ENCODE data around the gene OTP. TPM values are rescaled to one million over a fixed set of nuclear protein-coding genes. Genes with fewer than 3 reads are reported as not detected.
"Not testable (repeated sequence)": the region's sequence is repeated elsewhere in the genome, so short reads cannot be mapped to it uniquely, and the experiment has no call there.

The OTP gene
- total RNA-seq, 4 donors from 2014 or later: not detected

- WGBS, 2 donors: 61 to 63% methylated on average over 1 of the region's 1 CpG
- intact Hi-C loops (cut with DNase I; ENCODE audit: low total_unique reads): no loop called here
- DNase-seq (ENCODE audit: low spot score in 2 of 2): no peak
- H3K4me3 ChIP-seq (ENCODE audit: low read depth, poor library complexity, severe bottlenecking): no peak overlapping the region
- TF ChIP-seq POLR2A (IDR thresholded peaks at IDR 0.05): no peak
- no peak for TF ChIP-seq CTCF (IDR thresholded peaks at IDR 0.05)
These were observed 31.2 kb downstream of the OTP start for GRCh38 chr5:77607324-77607723.

DNA sequence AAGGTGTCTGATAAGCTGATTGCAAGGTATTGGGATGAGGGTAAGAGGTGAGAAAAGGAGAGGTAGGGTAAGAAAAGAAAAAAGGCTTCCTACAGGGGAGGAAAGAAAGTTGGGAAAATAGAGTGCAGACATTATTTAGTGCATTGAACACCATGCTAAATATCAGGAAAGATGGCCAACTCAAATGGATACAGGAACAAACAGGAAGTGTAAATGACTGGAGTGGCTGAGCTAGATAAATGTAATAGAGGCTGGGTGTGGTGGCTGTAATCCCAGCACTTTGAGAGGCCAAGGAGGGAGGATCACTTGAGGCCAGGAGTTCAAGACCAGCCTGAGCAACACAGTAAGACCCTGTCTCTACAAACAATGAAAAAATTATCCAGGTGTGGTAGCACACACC, 32.2 kb downstream of the OTP start:
- intact Hi-C loops (cut with DNase I; ENCODE audit: low total_unique reads): no loop called here
- no peak for DNase-seq (ENCODE audit: low spot score in 2 of 2)
- H3K4me3 ChIP-seq (ENCODE audit: low read depth, poor library complexity, severe bottlenecking): no peak overlapping the region
- TF ChIP-seq CTCF (IDR thresholded peaks at IDR 0.05) (no peak), POLR2A (IDR thresholded peaks at IDR 0.05) (no peak)

- TF ChIP-seq CTCF (IDR thresholded peaks at IDR 0.05): no peak
- TF ChIP-seq POLR2A (IDR thresholded peaks at IDR 0.05): no peak
- DNase-seq (ENCODE audit: low spot score in 2 of 2): no peak
- intact Hi-C loops (cut with DNase I; ENCODE audit: low total_unique reads): no loop called here
- WGBS, 2 donors: 93% methylated on average over 2 of the region's 2 CpGs
- no peak overlapping the region for H3K4me3 ChIP-seq (ENCODE audit: low read depth, poor library complexity, severe bottlenecking)
These were observed 38.8 kb downstream of the OTP start for GRCh38 chr5:77599679-77600078.

DNA sequence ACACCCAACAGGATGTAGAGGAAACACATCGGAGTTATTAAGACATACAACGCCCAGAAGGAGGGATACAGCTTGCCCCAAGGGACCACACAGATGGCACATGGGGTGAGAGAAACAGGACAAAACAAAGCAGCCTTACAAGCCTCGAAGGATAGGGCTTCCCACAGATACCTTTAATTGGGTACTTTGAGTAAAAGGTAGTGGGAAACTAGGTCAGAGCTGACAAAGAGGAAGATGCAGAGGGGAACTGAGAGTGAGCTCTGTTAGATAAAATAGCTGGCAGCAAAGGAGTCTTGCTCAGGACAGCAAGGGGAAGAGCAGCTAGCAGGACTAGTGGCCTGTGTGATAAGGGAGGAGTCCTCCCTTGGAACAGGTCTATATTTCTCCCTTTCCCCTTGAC, 48.2 kb downstream of the OTP start:
- intact Hi-C loops (cut with DNase I; ENCODE audit: low total_unique reads): no loop called here
- WGBS, 2 donors: 54% methylated on average over 3 of the region's 3 CpGs
- DNase-seq (ENCODE audit: low spot score in 2 of 2): no peak
- TF ChIP-seq CTCF (IDR thresholded peaks at IDR 0.05) (no peak), POLR2A (IDR thresholded peaks at IDR 0.05) (no peak)
- no peak overlapping the region for H3K4me3 ChIP-seq (ENCODE audit: low read depth, poor library complexity, severe bottlenecking)

- TF ChIP-seq CTCF (IDR thresholded peaks at IDR 0.05) (no peak), POLR2A (IDR thresholded peaks at IDR 0.05) (no peak)
- H3K4me3 ChIP-seq (ENCODE audit: low read depth, poor library complexity, severe bottlenecking): no peak overlapping the region
- no peak for DNase-seq (ENCODE audit: low spot score in 2 of 2)
- intact Hi-C loops (cut with DNase I; ENCODE audit: low total_unique reads): no loop called here
These were observed 50.3 kb downstream of the OTP start for GRCh38 chr5:77588175-77588574.

DNA sequence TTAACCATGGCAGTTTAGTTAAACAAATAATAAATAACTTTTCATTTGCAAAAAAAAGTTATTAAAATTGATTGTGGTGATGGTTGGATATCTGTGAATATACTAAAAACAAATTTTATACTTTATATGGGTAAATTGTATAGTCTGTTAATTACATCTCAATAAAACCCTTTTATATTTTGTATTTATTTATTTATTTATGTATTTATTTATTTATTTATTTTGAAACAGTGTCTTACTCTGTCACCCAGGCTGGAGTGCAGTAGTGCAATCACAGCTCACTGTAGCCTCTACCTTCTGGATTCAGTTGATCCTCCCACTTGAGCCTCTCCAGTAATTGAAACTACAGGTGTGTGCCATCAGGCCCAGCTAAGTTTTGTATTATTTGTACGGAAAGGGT, 52.4 kb downstream of the OTP start:
- no peak for DNase-seq (ENCODE audit: low spot score in 2 of 2)
- no peak for TF ChIP-seq CTCF (IDR thresholded peaks at IDR 0.05)
- no peak for TF ChIP-seq POLR2A (IDR thresholded peaks at IDR 0.05)
- no peak overlapping the region for H3K4me3 ChIP-seq (ENCODE audit: low read depth, poor library complexity, severe bottlenecking)
- intact Hi-C loops (cut with DNase I; ENCODE audit: low total_unique reads): no loop called here
- WGBS, 2 donors: 88 to 100% methylated on average over 1 of the region's 1 CpG

- WGBS, 2 donors: 90 to 91% methylated on average over 7 of the region's 7 CpGs
- DNase-seq (ENCODE audit: low spot score in 2 of 2); intact Hi-C loops (cut with DNase I; ENCODE audit: low total_unique reads); H3K4me3 ChIP-seq (ENCODE audit: low read depth, poor library complexity, severe bottlenecking): not testable (repeated sequence)
These were observed 56.4 kb downstream of the OTP start for GRCh38 chr5:77582143-77582542.

Data from lower leg skin (tissue), 4 donors.